HG03571 (cell line): ENCODE measurements around the gene GPRC5C.

ENCODE experiments used
- ATAC-seq: cut with Tn5 transposase; IDR thresholded peaks from one replicate; pipeline ENCODE4 v1.9.1; 2021; ENCODE audit not compliant: unreplicated experiment

The GPRC5C gene

DNA sequence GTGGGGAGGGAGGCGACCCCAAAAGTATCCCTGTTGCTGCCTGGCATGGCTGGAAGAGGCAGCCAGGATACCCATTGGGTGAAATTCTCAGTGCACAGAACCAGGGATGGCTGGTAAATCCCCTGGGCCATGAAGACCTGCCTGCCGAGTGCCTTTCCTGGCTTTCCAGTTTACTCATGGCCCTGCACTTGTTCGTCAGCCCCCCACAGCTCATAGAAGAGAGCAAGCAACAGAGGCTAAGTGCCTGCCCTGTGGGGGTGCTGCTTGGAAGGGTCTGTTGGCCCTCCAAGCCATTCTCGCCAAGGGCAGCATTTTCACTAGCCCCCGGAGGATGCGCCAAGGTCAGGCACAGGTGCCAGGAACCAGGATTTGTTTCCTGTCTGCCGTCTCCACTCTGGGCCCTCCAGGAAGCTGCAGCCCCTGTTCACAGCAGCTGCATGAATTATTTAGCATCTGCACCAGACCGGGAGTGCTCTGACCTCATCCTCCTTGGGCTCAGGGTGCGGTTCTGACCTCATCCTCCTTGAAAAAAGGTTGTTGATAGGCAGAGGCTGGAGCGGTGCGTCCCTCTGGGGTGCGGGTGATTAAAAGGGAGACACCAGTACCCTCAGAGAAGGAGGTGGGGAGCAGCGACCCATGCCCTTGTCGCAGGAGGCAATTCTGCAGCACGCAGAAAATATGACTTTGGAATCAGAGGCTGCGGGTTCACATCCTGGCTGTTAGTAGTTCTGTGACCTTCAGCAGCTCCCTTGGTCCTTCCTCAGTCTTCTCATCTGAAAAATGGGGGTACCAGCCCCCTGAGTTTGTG is 20.3 kb downstream of the GPRC5C start:
- no peak for ATAC-seq

DNA sequence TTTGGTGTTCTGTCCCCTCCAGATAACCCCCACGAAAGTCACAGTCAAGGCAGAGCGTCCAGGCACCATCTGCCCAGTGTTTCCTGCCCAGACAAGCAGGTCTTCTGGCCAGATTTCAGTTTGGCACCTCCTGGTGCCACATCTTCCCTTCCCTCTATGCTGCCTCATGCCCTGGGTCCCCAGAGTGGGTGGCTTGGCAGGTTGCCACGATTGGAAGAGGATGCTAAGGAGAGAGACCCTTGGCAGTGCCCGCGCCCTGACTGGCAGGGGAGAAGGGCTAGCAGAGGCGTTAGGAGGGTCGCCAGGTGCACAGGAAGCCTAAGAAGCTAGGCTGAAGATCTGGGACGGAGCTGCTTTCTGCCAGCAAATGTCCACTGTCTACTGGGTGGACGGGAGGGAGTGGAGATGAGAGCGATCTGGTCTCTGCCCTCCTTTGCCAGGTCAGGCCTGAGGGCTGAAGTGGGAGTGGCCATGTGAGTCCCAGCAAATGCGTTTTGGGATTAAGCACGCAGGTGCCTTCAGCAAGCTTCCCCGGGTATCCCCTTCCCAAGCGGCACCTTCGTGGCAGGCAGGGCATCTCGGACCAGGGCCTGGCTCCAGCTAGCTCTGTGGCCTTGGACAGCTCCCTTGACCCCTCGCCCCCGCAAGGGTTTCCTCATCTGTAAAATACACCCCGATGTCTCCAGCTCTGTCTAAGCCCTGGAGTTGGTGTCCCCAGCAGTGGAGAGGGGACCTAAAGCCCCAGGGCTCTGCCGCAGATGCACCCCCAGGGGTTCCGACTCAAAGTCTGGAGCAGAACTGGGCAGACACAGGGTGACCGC is 21.2 kb downstream of the GPRC5C start:
- no peak for ATAC-seq

GRCh38 chr17:74453665-74454196 is 21.8 kb downstream of the GPRC5C start:
- ATAC-seq, result peak; percentile 10

GRCh38 chr17:74454197-74455024 is 22.5 kb downstream of the GPRC5C start:
- ATAC-seq, result peak; percentile 83

DNA sequence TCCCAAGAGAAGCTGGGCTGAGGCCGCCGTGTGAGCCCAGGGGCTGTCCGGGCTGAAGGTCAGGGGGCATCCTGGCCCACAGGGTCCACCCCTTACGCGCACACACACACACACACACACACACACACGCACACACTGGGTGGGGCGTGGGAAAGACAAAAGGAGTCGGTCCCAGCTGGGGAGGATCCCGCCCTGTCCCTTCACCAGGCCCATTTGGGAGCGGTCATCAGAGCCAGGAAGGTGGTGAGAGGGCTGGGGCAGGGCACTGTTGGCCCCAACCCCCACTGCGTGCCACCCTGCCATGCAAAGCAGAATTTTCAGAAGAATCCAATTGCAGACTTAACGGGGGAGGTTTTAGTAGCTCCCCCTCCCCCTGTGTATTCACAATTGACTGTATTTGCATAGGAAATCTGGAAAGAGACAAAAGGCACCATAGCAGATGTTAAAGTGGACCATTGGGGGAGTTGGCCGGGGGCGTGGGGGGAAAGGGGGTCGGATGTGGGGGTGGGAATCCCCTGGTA is 23.2 kb downstream of the GPRC5C start:
- ATAC-seq, result no peak

GRCh38 chr17:74455821-74456220 is 23.9 kb downstream of the GPRC5C start:
- ATAC-seq, result no peak

GRCh38 chr17:74457146-74457819 is 25.4 kb downstream of the GPRC5C start:
- no peak for ATAC-seq

- no peak for ATAC-seq
These were observed 25.9 kb downstream of the GPRC5C start for GRCh38 chr17:74457820-74458166.

- no peak for ATAC-seq
These were observed 26.9 kb downstream of the GPRC5C start for GRCh38 chr17:74458835-74459234.

GRCh38 chr17:74459622-74460021 is 27.7 kb downstream of the GPRC5C start:
- ATAC-seq, result no peak

DNA sequence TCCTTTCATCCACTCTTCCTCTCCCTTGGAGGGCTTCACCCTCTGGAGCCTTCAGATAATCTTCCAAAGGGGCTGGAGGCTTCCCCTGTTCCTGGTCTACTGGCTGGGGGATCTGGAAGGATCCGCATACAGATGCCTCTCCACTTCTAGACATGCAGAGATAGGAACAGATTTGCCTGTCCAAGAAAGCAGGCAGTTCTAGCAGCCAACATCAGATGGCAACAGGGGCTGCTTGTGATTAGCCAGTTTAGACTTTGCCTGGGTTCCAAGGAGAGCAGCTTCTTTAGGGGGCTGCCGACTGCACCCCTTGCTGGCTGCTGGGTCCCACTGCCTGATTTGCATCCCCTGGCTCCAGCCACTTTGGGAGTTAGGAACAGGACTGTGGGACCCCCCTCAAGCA is 28.4 kb downstream of the GPRC5C start:
- ATAC-seq, result no peak

GRCh38 chr17:74460996-74461395 is 29.1 kb downstream of the GPRC5C start:
- no peak for ATAC-seq

DNA sequence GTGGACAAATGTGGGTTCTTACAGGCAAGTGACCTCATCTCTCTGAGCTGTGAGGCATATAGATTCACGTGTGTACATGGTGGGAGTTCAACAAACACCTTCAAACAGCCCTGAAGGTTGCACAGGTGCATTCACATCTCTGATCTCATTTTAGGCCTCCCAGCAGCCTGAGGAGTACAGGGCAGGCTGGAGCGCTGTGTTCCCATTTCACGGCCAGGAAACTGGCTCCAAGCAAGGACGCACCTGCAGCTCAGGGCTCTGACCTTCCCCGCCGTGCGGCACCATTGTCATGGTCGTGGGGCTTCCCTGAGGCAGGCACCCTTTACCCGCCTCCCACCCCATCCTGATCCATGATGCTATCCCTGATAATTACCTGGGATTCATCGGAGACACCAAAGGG is 29.7 kb downstream of the GPRC5C start:
- ATAC-seq, result no peak

GRCh38 chr17:74464730-74465377 is 33.0 kb downstream of the GPRC5C start:
- no peak for ATAC-seq

DNA sequence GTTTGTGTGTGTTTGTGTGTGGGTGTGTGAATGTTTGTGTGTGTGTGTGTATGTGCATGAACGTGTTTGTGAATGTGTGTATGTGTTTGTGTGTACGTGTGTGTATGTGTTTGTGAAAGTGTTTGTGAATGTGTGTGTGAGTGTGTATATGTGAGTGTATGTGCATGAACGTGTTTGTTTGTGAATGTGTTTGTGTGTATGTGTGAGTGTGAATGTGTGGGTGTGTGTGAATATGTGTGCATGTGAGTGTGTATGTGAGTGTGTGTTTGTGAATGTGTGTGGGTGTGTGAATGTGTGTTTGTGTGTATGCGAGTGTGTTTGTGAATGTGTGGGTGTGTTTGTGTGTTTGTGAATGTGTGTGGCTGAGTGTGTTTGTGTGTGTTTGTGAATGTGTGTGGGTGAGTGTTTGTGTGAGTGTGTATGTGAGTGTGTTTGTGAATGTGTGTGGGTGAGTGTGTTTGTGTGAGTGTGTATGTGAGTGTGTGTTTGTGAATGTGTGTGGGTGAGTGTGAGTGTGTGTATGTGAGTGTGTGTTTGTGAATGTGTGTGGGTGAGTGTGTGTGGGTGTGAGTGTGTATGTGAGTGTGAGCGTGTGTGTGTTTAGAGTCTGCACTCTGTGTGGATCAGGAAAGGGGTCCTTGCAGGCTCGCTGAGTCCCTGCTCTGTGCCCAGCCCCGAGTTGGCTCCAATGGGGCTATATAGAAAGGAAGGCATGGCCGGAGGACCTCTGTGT is 33.7 kb downstream of the GPRC5C start:
- ATAC-seq, result no peak

GRCh38 chr17:74466111-74466827 is 34.4 kb downstream of the GPRC5C start, which contains the start of gene CD300A:
TSS of gene CD300A (plus strand) at chr17:74466634. CDS start at chr17:74466704, 70 bp downstream.
- no peak for ATAC-seq

- ATAC-seq, result no peak
These were observed 34.9 kb downstream of the GPRC5C start for GRCh38 chr17:74466828-74467184.

DNA sequence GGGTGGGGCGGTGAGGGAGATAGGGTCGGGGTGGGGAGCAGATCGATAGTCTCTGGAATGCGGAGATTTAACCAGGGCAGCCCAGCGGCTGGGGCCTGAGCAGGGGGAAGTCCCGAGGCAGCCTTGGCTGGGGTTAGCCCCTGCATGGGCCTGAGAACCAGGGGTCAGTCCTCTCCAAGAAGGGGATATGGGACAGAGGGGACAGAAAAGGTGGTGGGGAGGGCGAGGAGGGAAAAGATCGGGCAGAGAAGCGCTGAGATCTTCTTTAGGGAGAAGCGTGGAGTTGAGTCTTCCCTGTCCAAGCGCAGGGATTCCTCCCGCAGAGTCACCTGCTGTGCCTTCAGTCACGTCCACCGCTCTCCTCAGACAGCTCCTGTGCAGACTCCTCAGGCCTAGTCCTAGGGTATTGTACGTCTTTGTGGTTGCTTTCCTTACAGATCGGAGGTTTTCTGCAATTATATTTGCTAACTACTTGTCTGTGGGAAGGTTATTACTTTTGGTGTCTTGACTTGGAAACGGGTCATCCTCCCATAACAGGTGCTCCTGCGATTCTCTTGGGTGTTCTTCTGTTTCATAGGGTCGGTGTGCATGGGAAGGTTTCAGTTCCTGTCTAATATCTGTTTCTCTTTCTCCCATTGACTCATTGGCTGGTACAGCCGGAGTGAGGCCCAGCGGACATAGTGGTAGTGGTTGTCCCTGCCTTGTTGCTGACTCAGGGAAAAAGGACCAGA is 35.5 kb downstream of the GPRC5C start:
- peak; percentile 61 for ATAC-seq
